G401.6 (cell line): ENCODE results near the gene CDCA5.

Source experiments
- FAIRE-seq: peaks from 2 replicates; lab custom pipeline; 2012; peaks lifted over from hg19 to GRCh38; lab: Jason Lieb, UNC

The CDCA5 gene

DNA sequence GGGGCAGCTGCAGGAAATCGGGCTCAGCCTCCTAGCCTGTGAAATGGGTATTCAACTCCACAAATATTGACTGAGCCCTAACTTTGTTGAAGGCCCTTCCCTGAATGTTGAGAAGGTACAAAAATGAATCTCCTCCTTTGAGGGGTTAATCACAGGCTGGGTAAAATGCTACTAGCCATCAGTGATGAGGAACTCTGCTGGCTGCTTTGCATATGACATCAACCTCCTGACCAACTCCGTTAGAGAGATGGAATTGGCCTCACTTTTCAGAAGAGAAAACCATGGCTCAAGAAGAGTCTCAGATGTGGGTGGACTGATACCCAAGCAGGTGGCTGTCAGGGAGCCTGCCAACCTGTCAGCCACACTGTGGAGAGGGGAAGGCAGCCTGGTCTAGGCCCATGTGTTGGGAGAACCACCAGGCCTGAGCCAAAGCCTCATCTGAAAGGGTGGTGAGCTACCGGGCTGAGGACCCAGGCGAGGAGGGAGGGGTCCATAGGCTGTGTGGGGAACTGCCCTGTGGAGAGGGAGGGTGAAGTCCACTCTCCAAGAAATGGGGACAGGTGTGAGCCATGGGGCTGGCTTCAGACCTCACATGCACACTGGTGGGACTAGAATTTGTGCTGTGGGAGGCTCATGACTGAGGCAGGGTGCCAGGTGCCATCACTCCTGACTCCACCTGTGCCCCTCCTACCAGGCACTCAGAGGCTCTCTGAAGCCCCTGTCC, 11.8 kb downstream of the CDCA5 start:
- FAIRE-seq = no peak

- no peak for FAIRE-seq
These were observed 14.6 kb downstream of the CDCA5 start for GRCh38 chr11:65069217-65069616.

DNA sequence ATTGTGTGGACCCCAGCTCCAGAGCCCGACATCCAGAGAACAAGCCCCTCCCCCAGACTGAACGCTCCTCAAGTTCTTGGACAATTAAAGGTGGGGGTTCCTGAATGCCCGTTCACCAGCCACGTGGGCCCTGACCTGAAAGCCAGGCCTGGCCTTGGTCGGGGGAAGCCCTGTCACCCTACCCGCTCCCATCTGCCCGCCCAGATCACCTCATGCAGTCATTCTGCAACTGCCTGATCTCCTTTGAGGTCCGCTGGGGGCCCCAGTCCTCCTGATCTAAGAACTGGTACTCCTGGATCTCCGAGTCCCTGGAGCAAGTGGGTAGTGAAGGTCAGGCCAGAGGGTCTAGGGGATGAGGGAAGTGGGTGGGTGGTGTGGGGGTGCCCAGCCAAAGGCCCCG, 16.4 kb downstream of the CDCA5 start:
- no peak for FAIRE-seq

- FAIRE-seq = no peak
These were observed 17.0 kb downstream of the CDCA5 start for GRCh38 chr11:65066805-65067291.

DNA sequence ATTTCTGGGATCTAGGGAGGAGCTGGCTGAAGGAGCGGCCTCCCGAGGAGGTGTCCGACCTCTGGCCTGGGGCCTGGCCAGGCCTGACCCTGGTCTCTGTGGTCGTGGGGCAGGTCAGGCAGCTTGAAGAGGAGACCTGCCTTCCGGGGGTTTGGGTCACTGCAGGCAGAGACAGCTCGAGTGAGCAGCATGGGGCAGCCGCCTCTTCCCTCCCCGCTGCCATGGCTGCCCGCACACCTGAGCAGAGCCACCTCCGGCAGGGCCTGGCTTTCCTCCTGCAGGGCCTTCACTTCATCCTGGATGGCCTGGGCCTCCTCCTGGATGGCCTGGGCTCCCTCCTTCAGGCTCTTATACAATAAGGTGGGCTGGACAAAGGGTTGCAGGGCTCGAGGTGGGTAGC, 17.5 kb downstream of the CDCA5 start:
- FAIRE-seq = no peak

DNA sequence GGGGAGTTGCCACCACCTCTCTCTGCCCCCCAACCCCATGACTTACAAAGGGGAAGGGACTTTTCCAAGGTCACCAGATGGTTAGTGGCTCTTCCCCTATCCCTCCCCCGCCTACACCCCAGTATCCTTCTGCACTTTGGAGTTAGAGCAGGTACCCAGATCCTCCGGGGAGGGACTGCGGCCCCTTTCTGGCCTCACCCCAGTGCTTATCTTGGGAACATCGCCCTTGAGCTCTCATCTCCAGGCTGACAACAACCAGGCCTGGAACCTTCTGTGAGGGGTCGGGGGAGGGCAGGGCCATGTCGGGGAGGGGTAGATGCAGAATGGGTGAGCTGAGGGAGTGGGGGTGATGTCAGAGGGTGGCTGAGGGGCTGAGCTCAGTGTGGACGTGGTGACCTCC, 18.0 kb downstream of the CDCA5 start:
- no peak for FAIRE-seq

DNA sequence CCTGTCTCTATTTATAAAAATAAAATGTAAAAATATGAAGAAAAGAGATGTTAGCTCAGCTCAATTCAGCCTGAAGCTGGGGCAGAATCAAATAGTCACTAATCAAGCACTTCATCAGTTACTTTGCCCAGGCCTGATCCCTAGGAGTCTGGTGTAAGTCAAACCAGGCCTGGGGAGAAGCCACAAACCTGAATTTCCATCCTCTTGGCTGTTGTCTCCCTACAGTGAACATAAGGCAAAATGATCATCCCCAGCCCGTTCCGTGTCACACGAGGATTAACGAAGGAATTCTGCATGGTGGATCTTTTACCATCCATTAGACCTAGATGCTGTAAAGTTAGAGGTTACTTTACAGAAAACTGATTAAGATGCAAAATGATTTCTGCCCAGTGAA, 19.0 kb downstream of the CDCA5 start:
- no peak for FAIRE-seq

- FAIRE-seq = no peak
These were observed 20.3 kb downstream of the CDCA5 start for GRCh38 chr11:65063532-65063931.

GRCh38 chr11:65060913-65061408, 22.9 kb downstream of the CDCA5 start:
- FAIRE-seq = no peak

- no peak for FAIRE-seq
These were observed 23.6 kb downstream of the CDCA5 start for GRCh38 chr11:65059959-65060824.

DNA sequence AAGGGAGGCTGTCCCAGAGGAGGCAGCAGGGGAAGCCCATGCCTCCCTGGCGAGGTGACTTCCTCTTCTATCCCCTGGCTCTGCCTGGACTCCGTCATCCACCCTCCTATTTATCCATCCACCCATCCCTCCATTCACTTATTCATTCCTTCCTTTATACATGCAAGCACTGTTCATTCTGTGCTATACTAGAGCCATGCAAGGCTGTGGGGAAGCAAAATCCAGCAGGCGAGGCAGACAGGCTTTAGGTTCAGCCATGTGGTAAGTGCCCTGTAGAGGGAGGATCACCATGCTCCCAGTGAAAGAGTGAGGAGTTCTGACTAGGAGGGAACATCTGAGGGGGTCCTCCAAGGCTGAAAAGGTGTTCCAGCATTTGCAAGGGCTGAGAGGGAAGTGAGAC, 24.3 kb downstream of the CDCA5 start:
- no peak for FAIRE-seq

DNA sequence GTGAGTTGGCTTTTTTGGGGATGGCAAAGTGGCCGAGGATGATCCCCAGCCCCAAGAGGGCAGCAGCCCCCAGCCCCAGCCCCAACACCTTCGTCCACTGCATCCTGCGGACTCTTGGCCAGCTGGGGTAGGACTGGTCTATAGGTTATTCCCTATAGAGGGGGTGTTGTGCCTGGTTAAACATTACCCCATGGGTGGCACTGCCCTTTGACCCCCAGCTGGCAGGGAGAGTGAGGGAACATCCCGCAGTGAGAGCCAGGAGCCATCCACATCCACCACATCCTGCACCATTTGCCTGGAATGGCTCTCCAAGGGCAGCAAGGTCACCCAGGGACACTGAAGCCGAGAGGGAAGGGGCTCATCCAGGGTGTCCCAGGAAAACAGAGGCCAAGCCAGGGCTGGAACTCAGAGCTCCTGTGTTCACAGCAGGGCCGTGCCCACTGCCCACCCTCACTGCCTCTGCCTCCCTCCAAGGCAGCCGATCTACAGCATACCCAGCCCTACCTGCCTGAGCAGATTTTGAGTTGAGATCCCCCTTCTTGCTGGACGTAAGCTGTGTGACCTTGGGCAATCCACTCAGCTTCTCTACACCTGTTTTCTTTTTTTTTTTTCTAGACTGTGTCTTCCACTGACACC, 25.3 kb downstream of the CDCA5 start, which contains the start of gene NAALADL1:
Gene NAALADL1 (minus strand): TSS at position 135 of the 636 bp plus-strand sequence. CDS start 32 bp downstream, at position 103.
- FAIRE-seq = no peak

DNA sequence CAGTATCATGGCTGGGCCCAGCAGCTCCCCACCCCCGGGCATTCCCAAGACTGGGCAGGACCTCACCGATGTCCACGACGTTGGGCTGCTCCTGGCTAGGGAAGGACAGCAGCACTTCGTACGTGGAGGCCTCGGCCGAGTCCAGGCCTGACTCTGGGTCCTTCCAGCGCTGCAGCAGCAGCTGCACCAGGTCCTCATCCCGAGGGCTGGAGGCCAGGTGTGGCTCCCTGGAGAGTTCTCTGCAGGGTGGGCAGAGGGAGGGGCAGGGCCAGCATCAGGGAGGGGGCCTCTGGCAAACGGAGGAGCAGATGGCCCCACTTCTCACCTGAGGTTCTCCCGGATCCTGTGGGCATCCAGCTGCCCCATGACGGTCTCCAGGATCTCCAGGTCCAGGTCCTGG, 25.8 kb downstream of the CDCA5 start:
- FAIRE-seq = no peak

DNA sequence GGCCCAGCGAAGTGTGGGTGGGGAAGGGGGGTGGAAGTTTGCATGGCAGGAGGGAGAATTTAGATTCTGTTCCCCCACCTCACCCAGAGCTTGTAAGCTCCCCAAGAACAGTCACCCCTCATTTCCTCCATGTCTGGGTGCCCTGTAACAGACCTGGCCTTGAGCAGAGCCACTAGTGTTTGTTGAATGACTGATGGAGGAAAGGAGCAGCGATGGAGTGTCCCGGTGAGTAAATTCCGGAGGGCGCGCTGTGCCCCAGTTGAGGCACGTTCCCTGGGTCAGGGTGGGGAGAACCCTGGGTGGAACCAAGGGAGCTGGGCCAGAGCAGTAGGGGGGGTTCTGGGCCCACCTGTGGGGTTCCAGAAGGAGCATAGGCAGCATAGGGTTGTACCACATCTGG, 26.3 kb downstream of the CDCA5 start:
- no peak for FAIRE-seq

DNA sequence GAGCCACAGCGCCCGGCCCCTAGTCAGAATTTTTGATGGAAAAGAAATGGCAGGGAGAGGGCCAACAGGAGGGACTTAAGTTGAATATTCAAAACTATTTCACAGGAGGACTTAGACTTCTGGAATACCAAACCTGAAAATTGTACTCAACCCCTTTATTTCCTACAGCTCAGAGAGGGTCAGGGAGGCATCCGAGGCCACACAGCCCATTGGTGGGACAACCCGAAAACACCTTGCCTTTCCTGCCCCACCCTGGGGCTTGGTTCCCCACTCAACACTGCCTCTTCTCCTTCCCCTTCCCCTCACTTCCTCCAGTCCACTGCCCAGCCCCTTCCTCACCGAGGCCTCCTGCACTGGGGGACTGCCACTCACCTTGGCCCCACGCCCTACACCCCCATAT, 26.8 kb downstream of the CDCA5 start:
- FAIRE-seq = no peak

GRCh38 chr11:65055538-65055937, 28.3 kb downstream of the CDCA5 start:
- FAIRE-seq = no peak

DNA sequence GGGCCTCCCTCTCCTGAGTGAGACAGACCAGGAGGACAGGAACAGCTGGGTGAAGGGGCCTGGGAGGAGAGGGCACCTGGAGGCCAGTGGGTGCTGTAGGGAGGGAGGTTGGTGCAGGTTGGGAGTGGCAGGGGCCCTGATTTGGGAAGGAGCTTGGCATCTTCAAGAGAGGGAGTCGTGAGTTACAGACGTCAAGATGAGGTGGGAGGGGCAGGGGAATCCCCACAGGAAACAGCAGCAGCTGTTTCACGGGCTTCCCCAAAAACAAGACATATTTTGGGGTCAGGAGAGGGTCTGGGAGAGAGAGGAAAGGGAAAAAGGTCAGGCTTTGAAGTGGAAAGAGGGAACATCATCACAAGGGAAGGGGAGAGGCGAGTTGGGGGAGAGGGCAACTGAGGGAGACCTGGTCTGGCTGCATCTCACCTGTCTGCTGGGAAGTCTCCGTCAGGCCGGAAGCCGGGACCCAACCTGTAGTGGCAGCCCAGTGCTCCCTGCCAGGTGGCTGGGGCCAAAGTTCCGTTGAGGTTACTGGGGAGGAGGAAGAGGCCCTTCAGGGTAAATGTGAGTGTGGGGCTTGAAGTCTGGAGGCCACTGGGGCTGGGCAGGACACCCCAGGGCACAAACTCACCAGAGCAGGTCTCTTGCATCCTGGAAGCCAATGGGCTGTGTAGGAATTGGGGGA, 29.9 kb downstream of the CDCA5 start:
- FAIRE-seq = no peak

- no peak for FAIRE-seq
These were observed 32.4 kb downstream of the CDCA5 start for GRCh38 chr11:65051398-65051858.

GRCh38 chr11:65047581-65048422, 36.0 kb downstream of the CDCA5 start:
- FAIRE-seq = no peak

GRCh38 chr11:65045728-65046127, 38.1 kb downstream of the CDCA5 start:
- FAIRE-seq = no peak

DNA sequence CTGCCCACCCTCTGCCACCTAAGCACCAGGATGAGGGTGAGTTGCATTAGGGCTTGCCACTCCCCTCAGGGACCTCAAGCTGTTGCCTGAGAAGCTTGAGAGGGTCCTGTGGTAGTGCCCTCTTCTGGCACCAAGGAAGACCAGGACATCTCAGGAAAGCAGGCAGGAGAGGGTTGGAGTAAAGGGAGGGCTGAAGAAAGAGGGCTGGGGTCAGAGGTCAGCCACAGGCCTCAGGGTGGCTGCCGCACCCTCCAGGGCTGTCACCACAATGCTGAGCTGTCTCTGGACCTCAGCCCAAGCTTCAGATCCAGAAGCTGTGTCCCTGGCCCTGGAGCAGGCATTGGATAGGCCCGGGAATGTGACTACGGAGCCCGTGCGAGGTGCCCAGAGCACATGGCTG, 38.8 kb downstream of the CDCA5 start:
- FAIRE-seq = no peak
